GM13976 (cell line): ENCODE data around the gene SP2.

Experiments
- DNase-seq: peaks from one replicate; pipeline ENCODE4 v3.0.0; 2012; ENCODE audit warnings: low spot score
- CTCF ChIP-seq: IDR thresholded peaks from 2 replicates; pipeline ENCODE4 v1.5.1; 2012; ENCODE audit warnings: borderline replicate concordance, mild to moderate bottlenecking; ENCODE audit not compliant: insufficient read depth; ENCODE audit errors: extremely low read depth, missing control alignments, control extremely low read depth
- in situ Hi-C: fragments of 300-500 bp; cut with MboI; formaldehyde crosslinking; loops from one replicate; pipeline ENCODE4 v1.12.0; 2022; ENCODE audit warnings: low sequenced_read_pairs, mixed read lengths, inconsistent platforms; ENCODE audit not compliant: unreplicated experiment

SP2 gene

GRCh38 chr17:47882695-47883588, 13.1 kb upstream of the SP2 start:
- TF ChIP-seq CTCF: no peak
- no peak for DNase-seq
- in situ Hi-C loops: no loop called here

GRCh38 chr17:47883589-47884426, 12.2 kb upstream of the SP2 start:
- in situ Hi-C loops: no loop called here
- no peak for DNase-seq
- TF ChIP-seq CTCF: no peak

GRCh38 chr17:47884427-47884740, 11.7 kb upstream of the SP2 start:
- no peak for DNase-seq
- in situ Hi-C loops: no loop called here
- no peak for TF ChIP-seq CTCF

- in situ Hi-C loops: no loop called here
- DNase-seq: no peak
- no peak for TF ChIP-seq CTCF
Observed at GRCh38 chr17:47884905-47885730, 10.9 kb upstream of the SP2 start.

GRCh38 chr17:47888293-47888692, 7.7 kb upstream of the SP2 start:
- no peak for DNase-seq
- TF ChIP-seq CTCF: no peak
- in situ Hi-C loops: no loop called here
